Testis (tissue), 2 donors: ENCODE measurements around the gene GJA9.

Experiments used
- CTCF ChIP-seq, 3 experiments: fragments of 450-650 bp in 2 of 3; fragments of 200-600 bp in 1 of 3; sonication (generic) in 1 of 3; IDR thresholded peaks; one replicate each; pipeline ENCODE4 v1.5.1; 2016 to 2019; ENCODE audit warnings: antibody characterized with exemption in 3 of 3, mild to moderate bottlenecking in 2 of 3, moderate library complexity in 1 of 3
- POLR2A ChIP-seq: fragments of 450-650 bp; IDR thresholded peaks from one replicate; pipeline ENCODE4 v1.6.1; 2017; ENCODE audit warnings: antibody characterized with exemption, mild to moderate bottlenecking, moderate library complexity

GRCh38 chr1:38858833-38859560, 22.4 kb downstream of the GJA9 start:
- TF ChIP-seq CTCF (IDR thresholded peaks at IDR 0.05), result no peak
- no peak for TF ChIP-seq POLR2A
